IMR-90 (cell line): ENCODE results near the gene CASP8. TPM values are rescaled to one million over a fixed set of nuclear protein-coding genes. Genes with fewer than 3 reads are reported as not detected.

Source experiments
- ATAC-seq: fragments of 200-7000 bp; cut with Tn5 transposase; 2 replicates; pipeline ENCODE4 v1.9.1; 2020; ENCODE audit warnings: low read depth, mild to moderate bottlenecking, moderate library complexity
- BruUV-seq: library from RNA; stranded (reverse); fragments of 400-500 nt; replicated peaks from 2 replicates; lab custom pipeline; 2021; lab: Mats Ljungman, UMichigan
- CTCF ChIA-PET: fragments of 300-600 bp; formaldehyde crosslinking; extraction: SDS; loops from one replicate; lab custom pipeline; 2021; ENCODE audit warnings: antibody characterized with exemption; lab: Yijun Ruan, JAX
- POLR2A ChIA-PET: fragments of 300-600 bp; sonication (Branson Sonifier 250); formaldehyde crosslinking; loops from one replicate; lab custom pipeline; 2022; ENCODE audit warnings: antibody characterized with exemption; ENCODE audit not compliant: unreplicated experiment; lab: Charles Lee
- DNase-seq: peaks from one replicate; pipeline ENCODE4 v3.0.0; 2013
- H2AFZ ChIP-seq: replicated peaks from 2 replicates; pipeline ENCODE3; 2013; ENCODE audit warnings: low read length, mild to moderate bottlenecking; ENCODE audit not compliant: poor library complexity
- H2AK5ac ChIP-seq: 2 replicates; pipeline ENCODE4 v1.6.1; 2013; ENCODE audit warnings: low read depth, low read length, inconsistent platforms
- H2AK9ac ChIP-seq: replicated peaks from 2 replicates; pipeline ENCODE3; 2013; ENCODE audit warnings: mild to moderate bottlenecking, low read depth, low read length, moderate library complexity; ENCODE audit not compliant: poor library complexity
- H2BK120ac ChIP-seq: 2 replicates; pipeline ENCODE4 v1.6.1; 2013; ENCODE audit warnings: low read depth, low read length, inconsistent platforms
- H2BK15ac ChIP-seq: 3 replicates; pipeline ENCODE4 v1.6.1; 2013; ENCODE audit warnings: low read depth, low read length, inconsistent platforms
- H2BK20ac ChIP-seq: 2 replicates; pipeline ENCODE4 v1.6.1; 2013; ENCODE audit warnings: low read depth, mild to moderate bottlenecking, inconsistent platforms, low read length, moderate library complexity
- H2BK5ac ChIP-seq: 2 replicates; pipeline ENCODE4 v1.6.1; 2013; ENCODE audit warnings: mild to moderate bottlenecking, low read depth, low read length, inconsistent platforms; ENCODE audit not compliant: poor library complexity, severe bottlenecking
- H3K14ac ChIP-seq: replicated peaks from 2 replicates; pipeline ENCODE4 v1.6.1; 2013; ENCODE audit warnings: low read depth, low read length, inconsistent platforms
- H3K18ac ChIP-seq: 2 replicates; pipeline ENCODE4 v1.6.1; 2013; ENCODE audit warnings: low read depth, low read length, control low read depth
- H3K23ac ChIP-seq: 2 replicates; pipeline ENCODE4 v1.6.1; 2013; ENCODE audit warnings: low read depth, low read length, inconsistent platforms
- H3K27ac ChIP-seq: 2 replicates; pipeline ENCODE4 v1.5.1; 2013; ENCODE audit warnings: mild to moderate bottlenecking, control low read depth, low read length; ENCODE audit not compliant: insufficient read depth
- H3K27me3 ChIP-seq: 2 replicates; pipeline ENCODE4 v1.6.1; 2013; ENCODE audit warnings: low read length; ENCODE audit not compliant: control insufficient read depth, insufficient read depth
- H3K36me3 ChIP-seq: 2 replicates; pipeline ENCODE4 v1.6.1; 2013; ENCODE audit warnings: low read length, mixed read lengths; ENCODE audit not compliant: control insufficient read depth, insufficient read depth
- H3K4ac ChIP-seq: 2 replicates; pipeline ENCODE4 v1.6.1; 2013; ENCODE audit warnings: low read depth, low read length, inconsistent platforms
- H3K4me1 ChIP-seq: 2 replicates; pipeline ENCODE4 v1.6.1; 2013; ENCODE audit warnings: low read length, mixed read lengths; ENCODE audit not compliant: control insufficient read depth, insufficient read depth
- H3K4me2 ChIP-seq: 2 replicates; pipeline ENCODE4 v1.6.1; 2013; ENCODE audit warnings: low read depth, mild to moderate bottlenecking, control low read depth, low read length, moderate library complexity
- H3K4me3 ChIP-seq: 2 replicates; pipeline ENCODE4 v1.5.1; 2013; ENCODE audit warnings: low read depth, mild to moderate bottlenecking, control low read depth, low read length, moderate library complexity; ENCODE audit not compliant: insufficient read depth
- H3K56ac ChIP-seq: 2 replicates; pipeline ENCODE4 v1.6.1; 2013; ENCODE audit warnings: low read length, inconsistent platforms; ENCODE audit not compliant: insufficient read depth; ENCODE audit errors: extremely low read depth
- H3K79me1 ChIP-seq, 2 experiments: 2 replicates each; pipeline ENCODE4 v1.6.1; 2013; ENCODE audit warnings: low read length in 2 of 2, inconsistent platforms in 1 of 2, low read depth in 1 of 2
- H3K9ac ChIP-seq: 2 replicates; pipeline ENCODE4 v1.6.1; 2013; ENCODE audit warnings: low read depth, low read length, control low read depth
- H3K9me1 ChIP-seq: 2 replicates; pipeline ENCODE4 v1.6.1; 2013; ENCODE audit warnings: low read length, inconsistent platforms; ENCODE audit not compliant: insufficient read depth
- H3K9me3 ChIP-seq: 2 replicates; pipeline ENCODE4 v1.6.1; 2013; ENCODE audit warnings: low read length; ENCODE audit not compliant: control insufficient read depth, insufficient read depth
- H4K20me1 ChIP-seq: 2 replicates; pipeline ENCODE4 v1.6.1; 2013; ENCODE audit warnings: low read length, inconsistent platforms; ENCODE audit not compliant: insufficient read depth
- H4K5ac ChIP-seq: 2 replicates; pipeline ENCODE4 v1.6.1; 2013; ENCODE audit warnings: mild to moderate bottlenecking, low read depth, low read length, control low read depth
- H4K8ac ChIP-seq, 2 experiments: 2 replicates each; pipeline ENCODE4 v1.6.1; 2013; ENCODE audit warnings: low read depth in 2 of 2, low read length in 2 of 2, control low read depth in 1 of 2, inconsistent platforms in 1 of 2
- H4K91ac ChIP-seq: 2 replicates; pipeline ENCODE4 v1.6.1; 2013; ENCODE audit warnings: low read depth, low read length, inconsistent platforms; ENCODE audit not compliant: insufficient read depth
- BHLHE40 ChIP-seq: fragments of 150-350 bp; IDR thresholded peaks from 2 replicates; pipeline ENCODE4 v1.6.1; 2016; ENCODE audit warnings: mild to moderate bottlenecking, low read depth, low read length
- CEBPB ChIP-seq: IDR thresholded peaks from 2 replicates; pipeline ENCODE4 v1.6.1; 2012; ENCODE audit warnings: low read depth, low read length, improper control_type of control experiment
- CHD1 ChIP-seq: IDR thresholded peaks from 2 replicates; pipeline ENCODE4 v1.6.1; 2012; ENCODE audit warnings: low read depth, low read length, improper control_type of control experiment
- ELK1 ChIP-seq: fragments of 150-350 bp; IDR thresholded peaks from 2 replicates; pipeline ENCODE4 v1.6.1; 2016; ENCODE audit warnings: low read depth, mild to moderate bottlenecking, low read length, moderate library complexity, borderline replicate concordance
- FOS ChIP-seq: fragments of 150-350 bp; IDR thresholded peaks from 2 replicates; pipeline ENCODE4 v1.6.1; 2016; ENCODE audit warnings: low read depth, low read length
- MAFK ChIP-seq: IDR thresholded peaks from 2 replicates; pipeline ENCODE4 v1.6.1; 2012; ENCODE audit warnings: low read depth, low read length, improper control_type of control experiment
- MAZ ChIP-seq: IDR thresholded peaks from 2 replicates; pipeline ENCODE4 v1.6.1; 2012; ENCODE audit warnings: low read depth, mild to moderate bottlenecking, low read length, improper control_type of control experiment, moderate library complexity, borderline replicate concordance
- MXI1 ChIP-seq: IDR thresholded peaks from 2 replicates; pipeline ENCODE4 v1.6.1; 2012; ENCODE audit warnings: low read depth, mild to moderate bottlenecking, low read length, moderate library complexity, borderline replicate concordance
- NFE2L2 ChIP-seq: fragments of 150-350 bp; IDR thresholded peaks from 2 replicates; pipeline ENCODE4 v1.6.1; 2016; ENCODE audit warnings: low read depth, mild to moderate bottlenecking, low read length
- POLR2A ChIP-seq: IDR thresholded peaks from 2 replicates; pipeline ENCODE4 v1.6.1; 2012; ENCODE audit warnings: mild to moderate bottlenecking, low read depth, low read length
- RAD21 ChIP-seq: IDR thresholded peaks from 2 replicates; pipeline ENCODE4 v1.6.1; 2012; ENCODE audit warnings: low read length, improper control_type of control experiment
- RCOR1 ChIP-seq: IDR thresholded peaks from 2 replicates; pipeline ENCODE4 v1.6.1; 2012; ENCODE audit warnings: mild to moderate bottlenecking, low read length, improper control_type of control experiment; ENCODE audit not compliant: insufficient replicate concordance
- RFX5 ChIP-seq: IDR thresholded peaks from 2 replicates; pipeline ENCODE4 v1.8.0; 2012; ENCODE audit warnings: low read depth, mild to moderate bottlenecking, low read length, moderate library complexity
- SMC3 ChIP-seq: fragments of 150-350 bp; IDR thresholded peaks from 2 replicates; pipeline ENCODE4 v1.6.1; 2016; ENCODE audit warnings: low read depth, mild to moderate bottlenecking, antibody characterized with exemption, low read length, moderate library complexity
- USF2 ChIP-seq: fragments of 150-350 bp; IDR thresholded peaks from 2 replicates; pipeline ENCODE4 v1.6.1; 2017; ENCODE audit warnings: mild to moderate bottlenecking, antibody characterized with exemption, low read length, low read depth
- WGBS, 2 experiments: methylation state at CpG; one replicate each; pipeline versions ENCODE4 v1.1.5 to v1.1.7; 2013; ENCODE audit warnings: missing lambda C conversion rate in 2 of 2; ENCODE audit not compliant: insufficient read length in 1 of 2; ENCODE audit errors: extremely low coverage in 2 of 2; 5-methylcytosine and 5-hydroxymethylcytosine counted together
- dilution Hi-C: fragments of 300-500 bp; cut with HindIII; formaldehyde crosslinking; loops from one replicate; pipeline ENCODE4 v1.14.3; 2018; ENCODE audit warnings: low sequenced_read_pairs; ENCODE audit not compliant: unreplicated experiment
- in situ Hi-C: fragments of 300-500 bp; cut with MboI; formaldehyde crosslinking; loops from 3 replicates; pipeline ENCODE4 v1.14.3; 2019; ENCODE audit warnings: low sequenced_read_pairs, inconsistent platforms, mixed read lengths
- intact Hi-C: fragments of 100-400 bp; cut with micrococcal nuclease; formaldehyde crosslinking; loops from 2 replicates; pipeline ENCODE4 v1.10.0; 2022
- polyA plus RNA-seq, 3 experiments: library from polyadenylated mRNA; depleted of rRNA; stranded (reverse); fragments of >200 nt; gene quantifications; 2 replicates each; pipeline ENCODE4 v1.2.3, GENCODE V29; 2012; ENCODE audit warnings: low replicate concordance in 1 of 3
- total RNA-seq: library from RNA; depleted of rRNA; stranded (reverse); fragments of >200 nt; gene quantifications from 2 replicates; pipeline ENCODE4 v1.2.3, GENCODE V29; 2012
- TF ChIP-seq, protein P1 (sequence below): conservative IDR thresholded peaks from 2 replicates; pipeline ENCODE4 v1.5.1; 2012; ENCODE audit warnings: mild to moderate bottlenecking, low read depth, low read length, improper control_type of control experiment

The CASP8 gene
- total and polyA plus RNA-seq, 2 of the 4 experiments (the other 2 are of a cell fraction), result 13.1 to 17.0 TPM

GRCh38 chr2:201215963-201216362 lies 44.4 kb upstream of the CASP8 start:
- Histone ChIP-seq H2BK20ac (no peak overlapping the region), H3K56ac (no peak overlapping the region), H2BK5ac (no peak overlapping the region), H3K27ac (no peak overlapping the region), H3K9me3 (no peaks in the 10 kb centered on the region), H3K4me3 (no peak overlapping the region), H3K9me1 (no peaks in the 10 kb centered on the region), H2BK120ac (no peak overlapping the region), H3K9ac (no peak overlapping the region), H4K8ac (no peak overlapping the region), H3K36me3 (no peaks in the 10 kb centered on the region), H2AK5ac (no peak overlapping the region), H4K91ac (no peak overlapping the region), H4K5ac (no peak overlapping the region), H3K14ac (no peak overlapping the region), H2BK15ac (no peak overlapping the region), H3K27me3 (peaks cover 2% of the 10 kb centered on the region; the same call in 1 of the 2 replicates), H2AFZ (no peak overlapping the region), H3K4me2 (no peak overlapping the region), H2AK9ac (no peak overlapping the region), H3K79me1 (no peaks in the 10 kb centered on the region), H3K18ac (no peak overlapping the region), H3K4ac (no peak overlapping the region), H3K4me1 (no peaks in the 10 kb centered on the region), H4K20me1 (no peaks in the 10 kb centered on the region), H3K23ac (no peak overlapping the region)
- in situ Hi-C loops (no loop called here), intact Hi-C loops (no loop called here), dilution Hi-C loops (no loop called here)
- BruUV-seq, result no TSS peak
- ATAC-seq (no peak), DNase-seq (no peak)
- ChIA-PET CTCF (no interaction called here), POLR2A (no interaction called here)
- TF ChIP-seq ELK1, result no peak
- no peak for TF ChIP-seq USF2
- no peak for TF ChIP-seq RFX5
- TF ChIP-seq CHD1, result no peak
- no peak for TF ChIP-seq BHLHE40
- TF ChIP-seq POLR2A, result no peak
- TF ChIP-seq CEBPB, result no peak
- TF ChIP-seq FOS, result no peak
- TF ChIP-seq, protein P1, sequence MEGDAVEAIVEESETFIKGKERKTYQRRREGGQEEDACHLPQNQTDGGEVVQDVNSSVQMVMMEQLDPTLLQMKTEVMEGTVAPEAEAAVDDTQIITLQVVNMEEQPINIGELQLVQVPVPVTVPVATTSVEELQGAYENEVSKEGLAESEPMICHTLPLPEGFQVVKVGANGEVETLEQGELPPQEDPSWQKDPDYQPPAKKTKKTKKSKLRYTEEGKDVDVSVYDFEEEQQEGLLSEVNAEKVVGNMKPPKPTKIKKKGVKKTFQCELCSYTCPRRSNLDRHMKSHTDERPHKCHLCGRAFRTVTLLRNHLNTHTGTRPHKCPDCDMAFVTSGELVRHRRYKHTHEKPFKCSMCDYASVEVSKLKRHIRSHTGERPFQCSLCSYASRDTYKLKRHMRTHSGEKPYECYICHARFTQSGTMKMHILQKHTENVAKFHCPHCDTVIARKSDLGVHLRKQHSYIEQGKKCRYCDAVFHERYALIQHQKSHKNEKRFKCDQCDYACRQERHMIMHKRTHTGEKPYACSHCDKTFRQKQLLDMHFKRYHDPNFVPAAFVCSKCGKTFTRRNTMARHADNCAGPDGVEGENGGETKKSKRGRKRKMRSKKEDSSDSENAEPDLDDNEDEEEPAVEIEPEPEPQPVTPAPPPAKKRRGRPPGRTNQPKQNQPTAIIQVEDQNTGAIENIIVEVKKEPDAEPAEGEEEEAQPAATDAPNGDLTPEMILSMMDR, result no peak
- no peak for TF ChIP-seq MAZ
- TF ChIP-seq NFE2L2, result no peak
- TF ChIP-seq MAFK, result no peak
- no peak for TF ChIP-seq SMC3
- TF ChIP-seq MXI1, result no peak
- TF ChIP-seq RAD21, result no peak
- TF ChIP-seq RCOR1, result no peak
- WGBS, 2 experiments, result no CpG with 5 or more reads among the region's 4 CpGs
